Measurements from ENCODE around the gene LYG1. TPM values are rescaled to one million over a fixed set of nuclear protein-coding genes. Genes with fewer than 3 reads are reported as not detected.

The LYG1 gene
- total RNA-seq, 1 experiment from 2014 or later = 0.31 TPM

DNA sequence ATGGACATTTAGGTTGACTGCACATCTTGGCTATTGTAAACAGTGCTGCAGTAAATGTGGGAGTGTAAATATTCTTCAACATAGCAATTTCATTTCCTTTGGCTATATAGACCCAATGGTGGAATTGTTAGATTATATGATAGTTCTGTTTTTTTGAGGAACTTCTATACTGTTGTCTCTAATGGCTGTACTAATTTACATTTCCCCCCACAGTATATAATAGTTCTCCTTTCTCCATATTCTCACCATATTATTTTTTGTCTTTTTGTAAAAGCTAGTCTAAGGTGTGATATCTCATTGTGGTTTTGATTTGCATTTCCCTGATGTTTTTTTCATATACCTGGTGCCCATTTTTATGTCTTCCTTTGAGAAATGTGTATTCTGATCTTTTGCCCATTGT, 49.2 kb upstream of the LYG1 start:
- Mint-ChIP-seq H3K27me3 (ENCODE audit: low read depth) (no peaks in the 10 kb centered on the region), H3K4me1 (no peaks in the 10 kb centered on the region; a peak in 1 of 4 replicates), H3K4me3 (no peak overlapping the region), H3K27ac (no peak overlapping the region), H3K36me3 (ENCODE audit: insufficient read depth in 1 of 3, low read depth in 3 of 3) (no peaks in the 10 kb centered on the region; a peak in 1 of 7 replicates), H3K9me3 (no peaks in the 10 kb centered on the region)
- Histone ChIP-seq H2BK20ac (ENCODE audit: low read depth, low read length, poor library complexity, severe bottlenecking) (no peak overlapping the region), H3K9ac (ENCODE audit: extremely low read depth, insufficient read length, low read length) (no peak overlapping the region), H3K4me2 (ENCODE audit: insufficient read depth, insufficient read length, low read length) (no peak overlapping the region), H3K4ac (ENCODE audit: low read depth, low read length) (no peak overlapping the region), H2BK120ac (ENCODE audit: low read depth, low read length, poor library complexity, severe bottlenecking) (no peak overlapping the region), H2BK15ac (ENCODE audit: low read depth, low read length) (no peak overlapping the region), H2AFZ (ENCODE audit: low read length) (no peak overlapping the region), H3K79me1 (ENCODE audit: insufficient read depth, low read depth, low read length, poor library complexity, severe bottlenecking) (peaks cover 16% of the 10 kb centered on the region), H3K23me2 (ENCODE audit: insufficient read length, low read depth, low read length, poor library complexity, severe bottlenecking) (no peaks in the 10 kb centered on the region), H3K79me2 (ENCODE audit: insufficient read depth, low read length) (peaks cover 32% of the 10 kb centered on the region; the same call in 1 of the 2 replicates), H4K5ac (ENCODE audit: insufficient read length, low read depth, low read length) (no peak overlapping the region), H3K56ac (ENCODE audit: insufficient read length, low read depth, low read length) (no peak overlapping the region), H3K9me3 (ENCODE audit: control insufficient read depth, low read depth, low read length) (no peaks in the 10 kb centered on the region), H3K23ac (ENCODE audit: insufficient read length, low read depth, low read length) (no peak overlapping the region), H3K27ac (ENCODE audit: insufficient read length, low read depth, low read length) (no peak overlapping the region), H4K20me1 (ENCODE audit: control insufficient read depth, insufficient read depth, insufficient read length) (no peaks in the 10 kb centered on the region), H3K4me1 (ENCODE audit: insufficient read depth, low read length) (no peaks in the 10 kb centered on the region), H2BK5ac (ENCODE audit: insufficient read length, low read length) (no peak overlapping the region), H3K18ac (ENCODE audit: insufficient read length, low read depth, low read length) (no peak overlapping the region), H4K8ac (replicated peaks; ENCODE audit: insufficient read length, low read depth, low read length) (no peak overlapping the region), H2AK5ac (ENCODE audit: insufficient read length, low read length) (no peak overlapping the region), H3K14ac (ENCODE audit: insufficient read depth, low read length) (no peak overlapping the region), H4K91ac (ENCODE audit: insufficient read length, low read depth, low read length) (no peak overlapping the region), H3T11ph (ENCODE audit: low read length) (no peak overlapping the region), H3K27me3 (ENCODE audit: insufficient read depth, low read length) (no peaks in the 10 kb centered on the region), H2BK12ac (ENCODE audit: insufficient read length, low read depth, low read length) (no peak overlapping the region)
- no peak for TF ChIP-seq CTCF (conservative IDR thresholded peaks at IDR 0.05)
- DNase-seq = no peak
